Left ventricle myocardium inferior (tissue), 1 donor: ENCODE results near the gene PRIMA1. TPM values are rescaled to one million over a fixed set of nuclear protein-coding genes. Genes with fewer than 3 reads are reported as not detected.

Experiments
- DNase-seq: peaks from one replicate; pipeline ENCODE4 v3.0.0-alpha.2; 2020
- H3K27ac ChIP-seq: fragments of 200-600 bp; replicated peaks from 2 replicates; pipeline ENCODE4 v1.8.0; 2021
- H3K27me3 ChIP-seq: fragments of 200-600 bp; 2 replicates; pipeline ENCODE4 v1.8.0; 2021; ENCODE audit warnings: low read depth
- H3K36me3 ChIP-seq: fragments of 200-600 bp; 2 replicates; pipeline ENCODE4 v1.8.0; 2021
- H3K4me1 ChIP-seq: fragments of 200-600 bp; 2 replicates; pipeline ENCODE4 v1.8.0; 2021
- H3K4me3 ChIP-seq: fragments of 200-600 bp; 2 replicates; pipeline ENCODE4 v1.8.0; 2021; ENCODE audit warnings: mild to moderate bottlenecking, moderate library complexity
- H3K9me3 ChIP-seq: fragments of 200-600 bp; replicated peaks from 2 replicates; pipeline ENCODE4 v1.8.0; 2021
- CTCF ChIP-seq: fragments of 200-600 bp; IDR thresholded peaks from 2 replicates; pipeline ENCODE4 v1.8.0; 2021; ENCODE audit warnings: antibody characterized with exemption, mild to moderate bottlenecking, borderline replicate concordance
- intact Hi-C: fragments of 100-400 bp; cut with micrococcal nuclease; formaldehyde crosslinking; loops from one replicate; pipeline ENCODE4 v1.11.0; 2022
- total RNA-seq: library from RNA; stranded (reverse); fragmentation: NEBNext Ultra II Directional; extraction: Animal tissue kit (Norgen Biotek cat#: 25700); gene quantifications from one replicate; pipeline ENCODE4 v1.2.1, GENCODE V29; 2021
- donor health status: DM: no; HTN: yes; CAD: no; lungs with severe emphysema.

Gene PRIMA1
- total RNA-seq, 1 donor from 2014 or later, result 7.3 TPM

- no peaks in the 10 kb centered on the region for H3K4me1 ChIP-seq
Measured at GRCh38 chr14:93729993-93730392, 58.3 kb downstream of the PRIMA1 start.

GRCh38 chr14:93728651-93729016 is 59.7 kb downstream of the PRIMA1 start:
- intact Hi-C loops, result no loop called here
- TF ChIP-seq CTCF, result no peak
- Histone ChIP-seq H3K27ac (no peak overlapping the region), H3K36me3 (no peaks in the 10 kb centered on the region), H3K9me3 (no peaks in the 10 kb centered on the region), H3K27me3 (no peaks in the 10 kb centered on the region), H3K4me3 (no peak overlapping the region), H3K4me1 (no peaks in the 10 kb centered on the region)
- DNase-seq, result no peak

More at GRCh38 chr14:93729993-93730392, 58.3 kb downstream of the PRIMA1 start:
- Histone ChIP-seq H3K36me3 (no peaks in the 10 kb centered on the region), H3K4me3 (no peak overlapping the region), H3K27me3 (no peaks in the 10 kb centered on the region), H3K27ac (no peak overlapping the region), H3K9me3 (no peaks in the 10 kb centered on the region)
- TF ChIP-seq CTCF, result no peak
- intact Hi-C loops, result no loop called here
- DNase-seq, result no peak

GRCh38 chr14:93727917-93728650 is 60.2 kb downstream of the PRIMA1 start:
- DNase-seq, result no peak
- Histone ChIP-seq H3K27me3 (no peaks in the 10 kb centered on the region), H3K36me3 (no peaks in the 10 kb centered on the region), H3K9me3 (no peaks in the 10 kb centered on the region), H3K4me3 (no peak overlapping the region), H3K27ac (no peak overlapping the region), H3K4me1 (no peaks in the 10 kb centered on the region)
- intact Hi-C loops, result no loop called here
- TF ChIP-seq CTCF, result no peak

- intact Hi-C loops, result no loop called here
- Histone ChIP-seq H3K9me3 (no peaks in the 10 kb centered on the region), H3K27ac (no peak overlapping the region), H3K36me3 (no peaks in the 10 kb centered on the region), H3K4me1 (no peaks in the 10 kb centered on the region), H3K27me3 (no peaks in the 10 kb centered on the region), H3K4me3 (no peak overlapping the region)
- DNase-seq, result no peak
- TF ChIP-seq CTCF, result no peak
Measured at GRCh38 chr14:93727039-93727740, 61.1 kb downstream of the PRIMA1 start.

DNA sequence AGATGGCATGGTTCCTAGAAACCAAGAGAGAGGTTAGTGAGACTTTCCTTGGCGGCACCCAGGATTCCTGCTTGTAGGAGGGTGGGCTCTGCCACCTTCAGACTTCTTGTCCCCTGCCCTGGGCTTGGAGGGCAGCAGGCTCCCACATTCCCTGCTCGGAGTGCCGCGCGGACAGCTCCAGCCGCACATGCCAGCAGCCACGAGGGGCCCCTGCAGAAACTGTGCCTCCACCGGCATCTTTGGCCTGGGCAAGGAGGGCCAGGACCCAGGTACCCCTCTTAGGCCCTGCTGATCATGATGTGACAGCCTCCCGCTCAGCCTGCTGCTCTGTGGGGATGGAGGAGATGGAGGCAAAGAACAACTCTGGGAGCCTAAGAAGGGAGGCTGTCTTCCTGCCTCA is 62.3 kb downstream of the PRIMA1 start:
- H3K9me3 ChIP-seq, result no peaks in the 10 kb centered on the region
- no peaks in the 10 kb centered on the region for H3K27me3 ChIP-seq
- no peak overlapping the region for H3K4me3 ChIP-seq
- no peaks in the 10 kb centered on the region for H3K36me3 ChIP-seq
- intact Hi-C loops, result no loop called here
- H3K27ac ChIP-seq, result no peak overlapping the region
- TF ChIP-seq CTCF, result no peak
- no peak for DNase-seq
- no peaks in the 10 kb centered on the region for H3K4me1 ChIP-seq
